ENCODE results near the gene CLNK.
"Not testable (repeated sequence)": the region's sequence is repeated elsewhere in the genome, so short reads cannot be mapped to it uniquely, and the experiment has no call there.

The CLNK gene

GRCh38 chr4:10656988-10657387 is 27.6 kb downstream of the CLNK start:
- no peak for DNase-seq

- DNase-seq, result no peak
Observed at GRCh38 chr4:10656420-10656819, 28.1 kb downstream of the CLNK start.

- DNase-seq, result no peak
Observed at GRCh38 chr4:10655968-10656367, 28.6 kb downstream of the CLNK start.

GRCh38 chr4:10648479-10648878 is 36.1 kb downstream of the CLNK start:
- no peak for DNase-seq

GRCh38 chr4:10647846-10648245 is 36.7 kb downstream of the CLNK start:
- no peak for DNase-seq

GRCh38 chr4:10643600-10644425 is 40.8 kb downstream of the CLNK start:
- DNase-seq, result no peak

GRCh38 chr4:10640561-10641201 is 43.9 kb downstream of the CLNK start:
- no peak for DNase-seq

GRCh38 chr4:10639664-10640063 is 44.9 kb downstream of the CLNK start:
- no peak for DNase-seq

- DNase-seq, result no peak
Observed at GRCh38 chr4:10639100-10639499, 45.5 kb downstream of the CLNK start.

- DNase-seq, result no peak
Observed at GRCh38 chr4:10635091-10635490, 49.5 kb downstream of the CLNK start.

GRCh38 chr4:10629394-10629793 is 55.2 kb downstream of the CLNK start:
- DNase-seq, result no peak

GRCh38 chr4:10625131-10625530 is 59.4 kb downstream of the CLNK start:
- no peak for DNase-seq

- no peak for DNase-seq
Observed at GRCh38 chr4:10623862-10624261, 60.7 kb downstream of the CLNK start.

- no peak for DNase-seq
Observed at GRCh38 chr4:10623241-10623640, 61.3 kb downstream of the CLNK start.

GRCh38 chr4:10622728-10623127 is 61.8 kb downstream of the CLNK start:
- no peak for DNase-seq

- DNase-seq, result no peak
Observed at GRCh38 chr4:10620935-10621488, 63.6 kb downstream of the CLNK start.

- DNase-seq, result no peak
Observed at GRCh38 chr4:10619855-10620254, 64.7 kb downstream of the CLNK start.

GRCh38 chr4:10619220-10619619 is 65.3 kb downstream of the CLNK start:
- no peak for DNase-seq

- DNase-seq, result not testable (repeated sequence)
Observed at GRCh38 chr4:10614926-10615325, 69.6 kb downstream of the CLNK start.

GRCh38 chr4:10613926-10614478 is 70.6 kb downstream of the CLNK start:
- no peak for DNase-seq

GRCh38 chr4:10612476-10612875 is 72.1 kb downstream of the CLNK start:
- DNase-seq, result no peak

- no peak for DNase-seq
Observed at GRCh38 chr4:10611673-10612072, 72.9 kb downstream of the CLNK start.

GRCh38 chr4:10608501-10609219 is 75.9 kb downstream of the CLNK start:
- DNase-seq, result no peak

Measured in activated CD4-positive, alpha-beta T cell treated with anti-CD3 and anti-CD28 coated beads for 48 hours (primary cell).